ENCODE data around the gene CADPS. TPM values are rescaled to one million over a fixed set of nuclear protein-coding genes. Genes with fewer than 3 reads are reported as not detected.
A peak's percentile ranks its signal among the peaks of the same experiment; 100 is the strongest.

Gene CADPS
- total RNA-seq, result under 1 TPM; 0.75 to 0.99 TPM
- polyA plus RNA-seq, result under 1 TPM in 1 of 2 donors, not detected in 1; 0.13 TPM
- long read RNA-seq, donor 1, result 0 reads
- long read RNA-seq, donor 2, result 0 reads

- H3K27me3 ChIP-seq (ENCODE audit: control insufficient read depth in 1 of 2, insufficient read depth in 2 of 2, low read length in 1 of 2), result peaks cover 0 to 7% of the 10 kb centered on the region in 2 donors
- ATAC-seq (ENCODE audit: low FRiP score) (peak; percentile 15), DNase-seq (no peak)
- intact Hi-C loops (cut with DNase I), result no loop called here
- WGBS, 2 donors, result 0 to 1% methylated on average over 51 to 85 of the region's 85 CpGs
- no peak within 1 kb of the TSS for H3K27ac ChIP-seq (ENCODE audit: low read depth in 1 of 2, low read length in 2 of 2)
- no peaks in the 10 kb centered on the region for H3K36me3 ChIP-seq (ENCODE audit: control insufficient read depth in 1 of 2, insufficient read depth in 2 of 2, low read length in 1 of 2)
- H3K4me3 ChIP-seq (ENCODE audit: low read length in 2 of 2), result no peak within 1 kb of the TSS
- H3K4me1 ChIP-seq (ENCODE audit: control insufficient read depth in 1 of 2, insufficient read depth in 2 of 2, low read length in 2 of 2), result no peaks in the 10 kb centered on the region
- H3K9me3 ChIP-seq (ENCODE audit: control insufficient read depth, low read length), result peaks cover 3% of the 10 kb centered on the region
Observed at GRCh38 chr3:62874711-62875557, at the start of gene CADPS. TSS of gene CADPS (minus strand) at chr3:62875416. CDS start at chr3:62875029, 387 bp downstream.

DNA sequence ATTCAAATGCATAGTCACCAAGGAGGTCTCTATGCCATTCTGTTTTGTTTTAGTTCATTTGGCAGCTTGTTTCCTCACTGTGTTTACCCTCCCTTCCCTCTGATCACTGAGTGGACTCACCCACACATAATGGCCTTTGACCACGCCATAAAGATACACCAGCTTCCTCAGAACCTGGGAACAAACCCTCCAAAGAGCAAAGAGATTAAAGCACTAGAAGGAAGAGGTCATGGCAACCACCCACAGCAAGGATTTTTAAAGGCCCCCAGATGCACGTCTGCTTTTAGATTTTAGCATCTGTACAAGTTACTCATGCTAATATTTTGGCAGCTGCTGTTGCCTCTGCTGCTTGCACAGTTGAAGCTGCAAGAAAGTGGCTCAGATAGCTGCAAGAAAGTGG, 47.9 kb upstream of the CADPS start:
- Histone ChIP-seq H3K27ac (ENCODE audit: low read depth in 1 of 2, low read length in 2 of 2) (no peak overlapping the region), H3K27me3 (ENCODE audit: control insufficient read depth in 1 of 2, insufficient read depth in 2 of 2, low read length in 1 of 2) (no peaks in the 10 kb centered on the region), H3K4me1 (ENCODE audit: control insufficient read depth in 1 of 2, insufficient read depth in 2 of 2, low read length in 2 of 2) (no peaks in the 10 kb centered on the region), H3K9me3 (ENCODE audit: control insufficient read depth, low read length) (no peaks in the 10 kb centered on the region), H3K4me3 (ENCODE audit: low read length in 2 of 2) (no peak overlapping the region), H3K36me3 (ENCODE audit: control insufficient read depth in 1 of 2, insufficient read depth in 2 of 2, low read length in 1 of 2) (no peaks in the 10 kb centered on the region)
- 17 to 27% methylated on average over 2 of the region's 2 CpGs for WGBS, 2 donors
- intact Hi-C loops (cut with DNase I), result no loop called here
- ATAC-seq (ENCODE audit: low FRiP score) (no peak), DNase-seq (no peak)

DNA sequence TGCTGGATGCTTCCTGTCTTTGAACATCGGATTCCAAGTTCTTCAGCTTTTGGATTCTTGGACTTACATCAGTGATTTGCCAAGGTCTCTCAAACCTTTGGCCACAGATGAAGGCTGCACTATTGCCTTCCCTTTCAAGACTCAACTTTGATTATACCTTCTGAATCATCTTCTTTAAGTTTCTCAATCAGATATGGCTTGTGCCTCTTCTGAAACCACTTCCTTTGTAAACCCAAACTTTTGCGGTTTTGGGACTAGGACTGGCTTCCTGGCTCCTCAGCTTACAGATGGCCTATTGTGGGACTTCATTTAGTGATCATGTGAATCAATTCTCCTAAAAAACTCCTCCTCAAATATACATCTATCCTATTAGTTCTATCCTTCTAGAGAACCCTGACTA, 47.1 kb upstream of the CADPS start:
- no peak overlapping the region for H3K27ac ChIP-seq (ENCODE audit: low read depth in 1 of 2, low read length in 2 of 2)
- no peaks in the 10 kb centered on the region for H3K36me3 ChIP-seq (ENCODE audit: control insufficient read depth in 1 of 2, insufficient read depth in 2 of 2, low read length in 1 of 2)
- no peak overlapping the region for H3K4me3 ChIP-seq (ENCODE audit: low read length in 2 of 2)
- no peaks in the 10 kb centered on the region for H3K4me1 ChIP-seq (ENCODE audit: control insufficient read depth in 1 of 2, insufficient read depth in 2 of 2, low read length in 2 of 2)
- intact Hi-C loops (cut with DNase I), result no loop called here
- peaks cover 1% of the 10 kb centered on the region for H3K9me3 ChIP-seq (ENCODE audit: control insufficient read depth, low read length)
- no peak for ATAC-seq (ENCODE audit: low FRiP score)
- no peak for DNase-seq
- 74 to 83% methylated on average over 2 of the region's 2 CpGs for WGBS, 2 donors
- H3K27me3 ChIP-seq (ENCODE audit: control insufficient read depth in 1 of 2, insufficient read depth in 2 of 2, low read length in 1 of 2), result no peaks in the 10 kb centered on the region

GRCh38 chr3:62920466-62920784, 45.2 kb upstream of the CADPS start:
- Histone ChIP-seq H3K27me3 (ENCODE audit: control insufficient read depth in 1 of 2, insufficient read depth in 2 of 2, low read length in 1 of 2) (no peaks in the 10 kb centered on the region), H3K36me3 (ENCODE audit: control insufficient read depth in 1 of 2, insufficient read depth in 2 of 2, low read length in 1 of 2) (no peaks in the 10 kb centered on the region), H3K4me3 (ENCODE audit: low read length in 2 of 2) (no peak overlapping the region), H3K9me3 (ENCODE audit: control insufficient read depth, low read length) (peaks cover 1% of the 10 kb centered on the region), H3K4me1 (ENCODE audit: control insufficient read depth in 1 of 2, insufficient read depth in 2 of 2, low read length in 2 of 2) (no peaks in the 10 kb centered on the region), H3K27ac (ENCODE audit: low read depth in 1 of 2, low read length in 2 of 2) (no peak overlapping the region)
- ATAC-seq (ENCODE audit: low FRiP score) (no peak), DNase-seq (no peak)
- intact Hi-C loops (cut with DNase I), result no loop called here

GRCh38 chr3:62919784-62920465, 44.7 kb upstream of the CADPS start:
- intact Hi-C loops (cut with DNase I), result no loop called here
- H3K27me3 ChIP-seq (ENCODE audit: control insufficient read depth in 1 of 2, insufficient read depth in 2 of 2, low read length in 1 of 2), result no peaks in the 10 kb centered on the region
- H3K4me3 ChIP-seq (ENCODE audit: low read length in 2 of 2), result no peak overlapping the region
- H3K36me3 ChIP-seq (ENCODE audit: control insufficient read depth in 1 of 2, insufficient read depth in 2 of 2, low read length in 1 of 2), result no peaks in the 10 kb centered on the region
- H3K27ac ChIP-seq (ENCODE audit: low read depth in 1 of 2, low read length in 2 of 2), result no peak overlapping the region
- H3K4me1 ChIP-seq (ENCODE audit: control insufficient read depth in 1 of 2, insufficient read depth in 2 of 2, low read length in 2 of 2), result no peaks in the 10 kb centered on the region
- DNase-seq (no peak), ATAC-seq (ENCODE audit: low FRiP score) (no peak)
- 65 to 71% methylated on average over 7 of the region's 7 CpGs for whole genome bisulfite sequencing, 2 donors
- H3K9me3 ChIP-seq (ENCODE audit: control insufficient read depth, low read length), result peaks cover 1% of the 10 kb centered on the region

DNA sequence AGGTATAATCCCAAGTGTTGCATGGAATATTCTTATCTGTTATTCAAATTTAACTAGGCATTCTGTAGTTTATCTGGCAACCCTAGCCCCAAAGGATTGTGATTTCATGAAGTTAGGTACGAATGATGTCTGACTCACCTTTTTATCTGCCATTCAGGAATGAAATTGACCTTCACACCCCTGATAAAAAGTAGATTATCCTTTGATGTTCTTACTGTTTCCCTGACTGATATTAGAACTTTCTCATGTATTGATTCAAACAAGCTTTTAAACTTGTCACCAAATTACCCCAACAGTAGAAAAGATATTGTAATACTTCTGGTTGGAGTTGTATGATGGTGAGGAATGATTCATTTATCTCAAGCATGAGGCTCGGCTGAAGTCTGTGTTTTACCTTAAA, 43.6 kb upstream of the CADPS start:
- Histone ChIP-seq H3K4me1 (ENCODE audit: control insufficient read depth in 1 of 2, insufficient read depth in 2 of 2, low read length in 2 of 2) (no peaks in the 10 kb centered on the region), H3K4me3 (ENCODE audit: low read length in 2 of 2) (no peak overlapping the region), H3K9me3 (ENCODE audit: control insufficient read depth, low read length) (peaks cover 1% of the 10 kb centered on the region), H3K36me3 (ENCODE audit: control insufficient read depth in 1 of 2, insufficient read depth in 2 of 2, low read length in 1 of 2) (no peaks in the 10 kb centered on the region), H3K27me3 (ENCODE audit: control insufficient read depth in 1 of 2, insufficient read depth in 2 of 2, low read length in 1 of 2) (no peaks in the 10 kb centered on the region), H3K27ac (ENCODE audit: low read depth in 1 of 2, low read length in 2 of 2) (no peak overlapping the region)
- intact Hi-C loops (cut with DNase I), result no loop called here
- ATAC-seq (ENCODE audit: low FRiP score) (no peak), DNase-seq (no peak)
- WGBS, 2 donors, result 48 to 50% methylated on average over 2 of the region's 2 CpGs

GRCh38 chr3:62918131-62918530, 42.9 kb upstream of the CADPS start:
- Histone ChIP-seq H3K27me3 (ENCODE audit: control insufficient read depth in 1 of 2, insufficient read depth in 2 of 2, low read length in 1 of 2) (no peaks in the 10 kb centered on the region), H3K36me3 (ENCODE audit: control insufficient read depth in 1 of 2, insufficient read depth in 2 of 2, low read length in 1 of 2) (no peaks in the 10 kb centered on the region), H3K27ac (ENCODE audit: low read depth in 1 of 2, low read length in 2 of 2) (no peak overlapping the region), H3K9me3 (ENCODE audit: control insufficient read depth, low read length) (peaks cover 1% of the 10 kb centered on the region), H3K4me3 (ENCODE audit: low read length in 2 of 2) (no peak overlapping the region), H3K4me1 (ENCODE audit: control insufficient read depth in 1 of 2, insufficient read depth in 2 of 2, low read length in 2 of 2) (no peaks in the 10 kb centered on the region)
- intact Hi-C loops (cut with DNase I), result no loop called here
- no peak for DNase-seq
- no peak for ATAC-seq (ENCODE audit: low FRiP score)
- 63 to 74% methylated on average over 1 of the region's 1 CpG for WGBS, 2 donors

GRCh38 chr3:62911526-62911925, 36.3 kb upstream of the CADPS start:
- intact Hi-C loops (cut with DNase I), result no loop called here
- no peak overlapping the region for H3K4me3 ChIP-seq (ENCODE audit: low read length in 2 of 2)
- ATAC-seq (ENCODE audit: low FRiP score), result no peak

GRCh38 chr3:62905331-62905730, 30.1 kb upstream of the CADPS start:
- no peaks in the 10 kb centered on the region for H3K27me3 ChIP-seq (ENCODE audit: control insufficient read depth in 1 of 2, insufficient read depth in 2 of 2, low read length in 1 of 2)
- no peak for ATAC-seq (ENCODE audit: low FRiP score)
- H3K36me3 ChIP-seq (ENCODE audit: control insufficient read depth in 1 of 2, insufficient read depth in 2 of 2, low read length in 1 of 2), result no peaks in the 10 kb centered on the region
- H3K9me3 ChIP-seq (ENCODE audit: control insufficient read depth, low read length), result peaks cover 2% of the 10 kb centered on the region
- H3K4me3 ChIP-seq (ENCODE audit: low read length in 2 of 2), result no peak overlapping the region
- DNase-seq, result no peak
- H3K4me1 ChIP-seq (ENCODE audit: control insufficient read depth in 1 of 2, insufficient read depth in 2 of 2, low read length in 2 of 2), result no peaks in the 10 kb centered on the region
- intact Hi-C loops (cut with DNase I), result no loop called here
- H3K27ac ChIP-seq (ENCODE audit: low read depth in 1 of 2, low read length in 2 of 2), result no peak overlapping the region

More at GRCh38 chr3:62911526-62911925, 36.3 kb upstream of the CADPS start:
- H3K27ac ChIP-seq (ENCODE audit: low read depth in 1 of 2, low read length in 2 of 2), result no peak overlapping the region
- peaks cover 2% of the 10 kb centered on the region for H3K9me3 ChIP-seq (ENCODE audit: control insufficient read depth, low read length)
- H3K4me1 ChIP-seq (ENCODE audit: control insufficient read depth in 1 of 2, insufficient read depth in 2 of 2, low read length in 2 of 2), result no peaks in the 10 kb centered on the region
- DNase-seq, result no peak
- H3K27me3 ChIP-seq (ENCODE audit: control insufficient read depth in 1 of 2, insufficient read depth in 2 of 2, low read length in 1 of 2), result no peaks in the 10 kb centered on the region
- no peaks in the 10 kb centered on the region for H3K36me3 ChIP-seq (ENCODE audit: control insufficient read depth in 1 of 2, insufficient read depth in 2 of 2, low read length in 1 of 2)

Measured in aorta (tissue), 5 donors.